PC-9 (cell line): ENCODE data around the gene PTPRS. TPM values are rescaled to one million over a fixed set of nuclear protein-coding genes. Genes with fewer than 3 reads are reported as not detected.
A peak's percentile ranks its signal among the peaks of the same experiment; 100 is the strongest.

Experiments
- BruUV-seq: library from RNA; stranded (reverse); fragments of 400-500 nt; replicated peaks from 2 replicates; lab custom pipeline; 2021; lab: Mats Ljungman, UMichigan
- CTCF ChIA-PET: fragments of 300-600 bp; sonication (Branson Sonifier 250); formaldehyde crosslinking; loops from one replicate; lab custom pipeline; 2022; ENCODE audit warnings: antibody characterized with exemption; lab: Charles Lee
- POLR2A ChIA-PET: fragments of 300-600 bp; sonication (Branson Sonifier 250); formaldehyde crosslinking; loops from one replicate; lab custom pipeline; 2022; ENCODE audit warnings: antibody characterized with exemption; ENCODE audit not compliant: unreplicated experiment; lab: Charles Lee
- DNase-seq, 2 experiments: peaks; one replicate each; pipeline versions ENCODE4 v3.0.0 to v3.0.0-alpha.2; 2015 to 2022; ENCODE audit warnings: mixed read lengths in 1 of 2
- H2AFZ ChIP-seq: fragments of 200-600 bp; sonication (generic); 2 replicates; pipeline ENCODE4 v1.8.1; 2017; ENCODE audit warnings: antibody characterized with exemption
- H3F3A ChIP-seq: fragments of 200-600 bp; sonication (generic); 2 replicates; pipeline ENCODE4 v1.8.1; 2017; ENCODE audit warnings: antibody characterized with exemption, mild to moderate bottlenecking, low read depth; ENCODE audit not compliant: insufficient read depth
- H3K27ac ChIP-seq: fragments of 200-600 bp; sonication (generic); 2 replicates; pipeline ENCODE4 v1.6.1; 2016; ENCODE audit warnings: mixed run types
- H3K27me3 ChIP-seq: fragments of 200-600 bp; sonication (generic); 2 replicates; pipeline ENCODE4 v1.6.1; 2016; ENCODE audit warnings: low read depth, mixed run types; ENCODE audit not compliant: insufficient read depth
- H3K36me3 ChIP-seq: fragments of 200-600 bp; sonication (generic); 2 replicates; pipeline ENCODE4 v1.6.1; 2016; ENCODE audit warnings: low read depth, mixed run types
- H3K4me1 ChIP-seq: fragments of 200-600 bp; sonication (generic); replicated peaks from 2 replicates; pipeline ENCODE4 v1.6.1; 2016; ENCODE audit warnings: mixed run types; ENCODE audit not compliant: insufficient read depth
- H3K4me2 ChIP-seq: fragments of 200-600 bp; sonication (generic); 2 replicates; pipeline ENCODE4 v1.6.1; 2017; ENCODE audit warnings: mixed run types
- H3K4me3 ChIP-seq: fragments of 200-600 bp; sonication (generic); 2 replicates; pipeline ENCODE4 v1.6.1; 2016; ENCODE audit warnings: mixed run types
- H3K79me2 ChIP-seq: fragments of 200-600 bp; sonication (generic); 2 replicates; pipeline ENCODE4 v1.6.1; 2017; ENCODE audit warnings: low read depth, mixed run types
- H3K9me2 ChIP-seq: fragments of 200-600 bp; sonication (generic); 2 replicates; pipeline ENCODE4 v1.8.1; 2017; ENCODE audit warnings: mild to moderate bottlenecking; ENCODE audit not compliant: insufficient read depth
- H3K9me3 ChIP-seq: fragments of 200-600 bp; sonication (generic); 2 replicates; pipeline ENCODE4 v1.8.1; 2016; ENCODE audit warnings: low read depth; ENCODE audit not compliant: insufficient read depth
- H4K20me1 ChIP-seq: fragments of 200-600 bp; sonication (generic); 2 replicates; pipeline ENCODE4 v1.8.1; 2017; ENCODE audit not compliant: insufficient read depth
- CTCF ChIP-seq: fragments of 200-600 bp; sonication (generic); conservative IDR thresholded peaks from 2 replicates; pipeline ENCODE4 v1.6.1; 2017; ENCODE audit warnings: mixed run types, antibody characterized with exemption, mild to moderate bottlenecking, moderate library complexity
- EZH2 ChIP-seq: fragments of 200-600 bp; sonication (generic); IDR thresholded peaks from 2 replicates; pipeline ENCODE4 v1.8.0; 2017; ENCODE audit warnings: antibody characterized with exemption, low read depth
- intact Hi-C: fragments of 100-400 bp; cut with micrococcal nuclease; formaldehyde crosslinking; loops from one replicate; pipeline ENCODE4 v1.10.0; 2022; ENCODE audit not compliant: unreplicated experiment
- total RNA-seq: library from RNA; stranded (reverse); gene quantifications from 2 replicates; pipeline ENCODE4 v1.2.3, GENCODE V29; 2021

The PTPRS gene
- total RNA-seq, 1 experiment from 2014 or later = 131 TPM

DNA sequence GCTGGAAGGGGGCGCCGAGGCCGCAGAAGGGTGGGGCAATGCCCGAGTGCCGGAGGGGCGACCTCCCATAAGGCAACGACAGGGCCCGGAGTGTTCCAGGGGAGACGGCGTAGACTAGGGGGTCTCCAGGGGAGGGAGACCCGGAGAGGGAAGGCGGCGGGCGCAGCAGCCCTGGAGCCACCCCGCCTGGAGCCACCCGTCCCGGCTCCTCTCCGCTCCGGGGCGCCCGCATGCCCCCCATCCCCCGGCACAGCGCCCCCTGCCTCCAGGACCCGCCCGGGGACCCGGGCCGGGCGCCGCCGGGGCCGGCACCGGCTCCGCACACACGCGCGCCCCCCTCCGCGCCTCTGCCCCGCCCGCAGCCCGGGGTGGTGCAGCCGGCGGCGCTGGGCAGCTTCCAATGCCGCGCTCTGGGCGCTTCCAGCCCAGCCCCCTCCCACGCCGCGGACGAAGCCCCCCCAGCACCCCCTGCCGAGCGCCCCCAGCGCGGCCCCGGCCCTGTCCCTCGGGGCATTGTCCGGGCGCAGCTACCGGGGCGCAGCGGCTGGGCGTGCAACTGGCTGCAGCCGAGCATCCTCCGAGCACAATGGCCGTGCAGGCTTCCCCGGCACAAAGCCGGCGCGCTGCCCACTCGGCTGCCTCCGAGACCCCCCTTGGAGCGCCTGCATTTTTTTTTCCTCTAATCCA, 519 bp downstream of the PTPRS start:
- H4K20me1 ChIP-seq = no peaks in the 10 kb centered on the region
- H2AFZ ChIP-seq = peak overlapping the region; percentile 80
- TF ChIP-seq CTCF = no peak
- no peak for TF ChIP-seq EZH2
- peak in 1 of 2 experiments; percentile 27 for DNase-seq
- peaks cover 15% of the 10 kb centered on the region; the same call in 1 of the 2 replicates for H3F3A ChIP-seq
- H3K9me2 ChIP-seq = no peaks in the 10 kb centered on the region
- H3K79me2 ChIP-seq = peaks cover 6% of the 10 kb centered on the region; the same call in 1 of the 2 replicates
- ChIA-PET CTCF (no interaction called here), POLR2A (interaction anchor here (0.5 kb wide), 1 partner anchor 23 kb away, joined by 9 read pairs; no protein-coding TSS in a partner anchor)
- H3K4me1 ChIP-seq = 0 out of 2 replicates have a peak, but pooled peaks cover 5% of the 10 kb centered on the region
- H3K27me3 ChIP-seq = no peaks in the 10 kb centered on the region
- no TSS peak for BruUV-seq
- H3K4me3 ChIP-seq = peak overlapping the region; percentile 69
- peak overlapping the region; percentile 74 for H3K4me2 ChIP-seq
- H3K27ac ChIP-seq = no peak overlapping the region
- intact Hi-C loops = no loop called here
- no peaks in the 10 kb centered on the region for H3K9me3 ChIP-seq
- no peaks in the 10 kb centered on the region for H3K36me3 ChIP-seq

DNA sequence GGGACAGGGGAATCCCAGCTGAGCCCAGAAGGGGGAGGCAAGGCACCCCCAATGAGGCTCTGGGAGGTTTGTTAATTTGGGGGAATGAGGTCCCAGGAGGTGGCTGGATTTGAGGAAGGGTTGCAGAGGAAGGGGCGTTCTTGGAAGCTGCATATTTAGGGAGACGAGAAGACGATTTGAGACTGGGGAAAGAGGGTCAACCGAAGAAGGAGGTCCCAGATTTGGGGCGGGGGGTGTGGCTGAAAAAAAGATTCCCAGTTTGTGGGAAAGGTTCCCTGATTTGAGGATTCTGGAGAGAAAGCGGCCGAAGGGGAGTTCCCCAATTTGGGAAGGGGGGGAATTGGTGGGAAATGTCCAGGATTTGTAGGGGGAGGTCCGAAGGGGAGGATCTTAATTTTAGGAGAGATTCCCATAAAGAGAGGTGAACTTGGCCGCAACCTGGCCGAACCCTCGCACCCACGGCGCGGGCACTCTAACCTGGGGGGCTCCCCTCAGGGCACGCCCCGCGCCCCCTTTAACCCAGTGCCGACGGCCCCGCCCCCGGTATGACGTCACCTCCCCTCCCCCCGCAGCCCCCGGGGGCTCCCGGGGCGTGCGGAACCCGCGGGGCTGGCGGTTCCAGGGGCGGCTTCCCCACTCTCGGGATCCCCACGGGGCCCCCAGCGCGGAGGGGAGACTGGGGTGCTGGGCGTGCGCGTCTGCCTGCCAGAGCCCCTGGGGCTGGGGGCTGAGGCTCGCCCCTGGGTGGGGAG, 1.2 kb downstream of the PTPRS start:
- Histone ChIP-seq H3K4me1 (0 out of 2 replicates have a peak, but pooled peaks cover 5% of the 10 kb centered on the region), H3K79me2 (peaks cover 6% of the 10 kb centered on the region; the same call in 1 of the 2 replicates), H3F3A (peaks cover 15% of the 10 kb centered on the region; the same call in 1 of the 2 replicates), H3K27me3 (no peaks in the 10 kb centered on the region), H3K9me2 (no peaks in the 10 kb centered on the region), H2AFZ (peak overlapping the region; percentile 80), H4K20me1 (no peaks in the 10 kb centered on the region), H3K9me3 (no peaks in the 10 kb centered on the region), H3K4me2 (peak overlapping the region; percentile 74), H3K27ac (no peak overlapping the region), H3K36me3 (no peaks in the 10 kb centered on the region), H3K4me3 (peak overlapping the region; percentile 69)
- no peak for TF ChIP-seq EZH2
- TSS peak; percentile 56 for BruUV-seq
- CTCF ChIA-PET = no interaction called here
- no peak for DNase-seq
- intact Hi-C loops = no loop called here
- POLR2A ChIA-PET = no interaction called here

DNA sequence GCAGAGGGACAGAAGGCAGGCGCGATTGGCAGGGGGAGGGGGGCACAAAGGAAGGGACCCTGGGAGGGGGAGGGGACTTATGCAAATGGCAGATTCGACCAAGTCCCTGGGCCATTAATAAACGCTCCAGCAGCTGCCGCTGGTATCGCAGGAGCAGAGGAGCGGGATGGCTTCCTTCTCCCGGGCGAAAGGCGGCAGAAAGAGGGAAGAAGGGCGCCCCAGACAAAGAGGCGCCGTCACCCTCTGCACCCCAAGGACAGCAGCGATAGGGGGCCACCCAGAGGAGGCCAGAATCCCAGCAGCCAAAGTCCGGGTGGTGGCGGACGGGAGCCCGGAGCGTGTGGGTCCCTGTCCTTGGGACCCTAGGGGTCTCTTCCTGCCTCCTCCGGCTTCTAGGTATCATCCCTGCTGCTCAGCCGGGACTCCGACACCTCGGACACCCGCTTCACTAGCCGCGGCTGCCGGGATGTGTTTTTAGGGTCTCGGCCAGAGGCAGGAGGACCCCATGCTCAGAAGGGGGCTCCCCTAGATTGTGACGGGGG, 1.9 kb downstream of the PTPRS start:
- Histone ChIP-seq H3K4me1 (no peaks in the 10 kb centered on the region), H4K20me1 (no peaks in the 10 kb centered on the region), H3K4me3 (no peak overlapping the region; the same call in 1 of the 2 replicates), H3K27me3 (no peaks in the 10 kb centered on the region), H3K27ac (no peak overlapping the region), H3F3A (peaks cover 15% of the 10 kb centered on the region; the same call in 1 of the 2 replicates), H3K4me2 (peak overlapping the region; percentile 74), H3K79me2 (peaks cover 6% of the 10 kb centered on the region; the same call in 1 of the 2 replicates), H2AFZ (no peak overlapping the region), H3K9me3 (no peaks in the 10 kb centered on the region), H3K9me2 (no peaks in the 10 kb centered on the region), H3K36me3 (no peaks in the 10 kb centered on the region)
- DNase-seq = no peak
- CTCF ChIA-PET = no interaction called here
- no peak for TF ChIP-seq CTCF
- intact Hi-C loops = no loop called here
- POLR2A ChIA-PET = no interaction called here
- no TSS peak for BruUV-seq
